T-helper 2 cell treated with Interferon-gamma antibody and Interleukin-4, amounts not matched to agents 5 μg/mL and 100 μg/mL, for 36 hours (primary cell): ENCODE data around the gene CHST13.

Experiments used
- DNase-seq: peaks from one replicate; pipeline ENCODE4 v3.0.0; 2021; ENCODE audit warnings: low spot score
- H3K27ac Mint-ChIP-seq: one replicate; pipeline ENCODE4 v1.8.0; 2021; ENCODE audit warnings: mild to moderate bottlenecking, mixed read lengths
- H3K27me3 Mint-ChIP-seq: one replicate; pipeline ENCODE4 v1.8.0; 2021; ENCODE audit warnings: low read depth, mixed read lengths
- H3K36me3 Mint-ChIP-seq: one replicate; pipeline ENCODE4 v1.8.0; 2021; ENCODE audit warnings: low read depth, mixed read lengths
- H3K4me1 Mint-ChIP-seq: one replicate; pipeline ENCODE4 v1.8.0; 2021; ENCODE audit warnings: low read depth, mixed read lengths
- H3K4me3 Mint-ChIP-seq: one replicate; pipeline ENCODE4 v1.8.0; 2022; ENCODE audit warnings: mild to moderate bottlenecking, moderate library complexity, mixed read lengths
- H3K9me3 Mint-ChIP-seq: one replicate; pipeline ENCODE4 v1.8.0; 2021; ENCODE audit warnings: mixed read lengths

The CHST13 gene

DNA sequence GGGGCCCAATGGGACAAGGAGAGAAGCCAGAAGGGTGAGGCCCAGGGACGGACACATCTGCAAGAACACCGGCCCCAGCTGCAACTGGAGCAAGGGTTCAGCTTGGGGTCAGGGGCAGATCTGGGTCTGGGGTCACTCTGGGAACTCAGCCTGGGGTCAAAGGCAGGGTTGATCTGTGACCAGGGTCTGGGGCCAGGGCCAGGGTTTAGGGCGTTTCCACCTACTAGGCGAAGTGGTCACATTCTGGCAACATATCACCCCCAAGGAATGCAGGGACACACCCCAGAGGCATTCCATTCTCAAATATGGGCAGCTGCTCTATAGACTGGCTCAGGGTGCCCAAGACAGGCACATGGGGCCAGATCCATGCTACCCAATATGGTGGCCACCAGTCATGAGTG, 15.4 kb upstream of the CHST13 start:
- H3K4me1 Mint-ChIP-seq = no peaks in the 10 kb centered on the region
- no peaks in the 10 kb centered on the region for H3K9me3 Mint-ChIP-seq
- H3K36me3 Mint-ChIP-seq = no peaks in the 10 kb centered on the region
- no peaks in the 10 kb centered on the region for H3K27me3 Mint-ChIP-seq
- no peak overlapping the region for H3K27ac Mint-ChIP-seq
- no peak for DNase-seq
- H3K4me3 Mint-ChIP-seq = no peak overlapping the region

DNA sequence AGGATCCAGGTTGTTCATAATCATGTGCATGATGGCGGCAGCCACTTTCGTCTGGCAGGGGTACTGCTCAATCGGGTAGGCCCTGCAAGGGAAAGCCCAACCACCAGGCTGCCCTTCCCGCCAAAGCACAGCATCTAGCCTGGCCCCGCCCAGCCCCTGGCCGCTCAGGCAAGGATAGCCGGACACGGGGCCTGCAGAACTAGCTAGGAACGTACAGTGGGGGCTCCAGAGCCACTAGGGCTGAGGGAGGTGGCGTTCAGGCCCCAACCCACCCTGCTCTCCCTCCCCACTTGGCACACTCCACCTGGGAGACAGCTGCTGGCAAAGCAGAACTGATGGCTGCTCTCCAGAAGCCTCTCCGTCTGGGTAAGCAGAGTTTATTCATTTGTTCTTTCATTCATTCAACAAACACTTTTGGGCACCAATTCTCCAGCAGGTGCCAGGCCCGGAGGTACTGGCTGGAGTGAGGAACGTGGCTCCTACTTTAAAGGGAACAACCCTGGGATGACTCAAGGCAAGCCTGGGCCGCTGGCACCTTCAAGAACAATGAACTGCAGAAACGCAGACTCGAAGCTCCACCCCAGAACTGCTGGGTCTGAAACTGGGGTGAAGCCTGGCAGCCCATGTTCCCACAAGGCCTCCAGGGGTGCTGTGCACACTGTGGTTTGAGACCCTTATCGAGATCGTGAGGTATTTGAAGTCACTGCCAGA, 14.2 kb upstream of the CHST13 start:
- H3K4me3 Mint-ChIP-seq = no peak overlapping the region
- H3K27me3 Mint-ChIP-seq = no peaks in the 10 kb centered on the region

DNA sequence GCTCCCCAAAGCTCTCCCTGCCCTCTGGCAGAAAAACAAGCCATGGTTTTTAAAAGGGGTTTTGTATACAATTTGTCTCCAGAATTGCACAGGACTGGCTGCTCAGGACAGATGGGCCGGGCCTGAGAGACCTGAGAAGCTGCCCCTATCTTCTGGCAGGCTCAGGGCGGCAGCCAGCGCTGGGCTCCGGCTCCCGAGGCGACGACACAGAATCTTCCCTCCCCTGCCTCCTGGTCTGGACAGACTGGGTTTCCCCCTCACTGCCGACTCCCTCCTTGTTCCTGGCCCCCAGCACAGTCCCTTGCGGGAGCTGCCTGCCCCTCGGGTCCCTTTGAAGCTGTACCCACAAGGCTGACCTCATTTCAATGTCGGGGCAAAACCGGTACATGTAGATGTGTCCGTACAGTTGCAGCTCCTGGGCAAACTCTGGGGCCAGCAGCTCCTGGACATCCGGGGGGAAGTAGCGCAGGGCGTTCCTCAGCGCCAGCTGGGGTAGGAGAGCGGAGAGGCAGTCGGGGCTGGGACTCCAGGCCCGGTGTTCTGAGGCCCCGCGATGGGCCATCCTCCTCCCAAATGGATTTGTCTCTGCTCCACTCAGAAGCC, 13.5 kb upstream of the CHST13 start:
- Mint-ChIP-seq H3K27me3 (no peaks in the 10 kb centered on the region), H3K36me3 (no peaks in the 10 kb centered on the region), H3K4me3 (no peak overlapping the region), H3K9me3 (no peaks in the 10 kb centered on the region), H3K27ac (no peak overlapping the region), H3K4me1 (no peaks in the 10 kb centered on the region)
- DNase-seq = no peak

More for the DNA sequence above, 14.2 kb upstream of the CHST13 start:
- H3K27ac Mint-ChIP-seq = no peak overlapping the region
- H3K36me3 Mint-ChIP-seq = no peaks in the 10 kb centered on the region
- H3K9me3 Mint-ChIP-seq = no peaks in the 10 kb centered on the region
- no peak for DNase-seq
- no peaks in the 10 kb centered on the region for H3K4me1 Mint-ChIP-seq

DNA sequence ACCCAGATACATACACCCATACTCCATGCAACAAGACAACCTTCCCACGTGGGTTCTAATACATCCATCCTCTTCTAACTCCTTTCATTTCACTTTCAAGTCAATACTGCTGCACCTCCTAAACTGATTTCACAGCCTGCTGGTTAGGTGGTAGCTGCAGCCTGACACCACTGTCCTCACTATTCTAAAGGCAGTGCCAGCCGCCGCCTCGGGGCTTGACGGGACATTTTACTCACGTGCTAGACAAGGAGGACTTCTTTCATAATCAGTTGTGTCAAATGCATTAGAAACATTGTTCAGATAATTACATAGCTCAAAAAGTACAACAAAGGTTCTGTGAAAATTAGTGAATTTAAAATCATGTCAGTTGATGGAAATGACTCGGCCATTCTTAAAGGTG, 12.7 kb upstream of the CHST13 start:
- Mint-ChIP-seq H3K4me3 (no peak overlapping the region), H3K4me1 (no peaks in the 10 kb centered on the region), H3K36me3 (no peaks in the 10 kb centered on the region), H3K9me3 (no peaks in the 10 kb centered on the region), H3K27ac (no peak overlapping the region), H3K27me3 (no peaks in the 10 kb centered on the region)
- no peak for DNase-seq

DNA sequence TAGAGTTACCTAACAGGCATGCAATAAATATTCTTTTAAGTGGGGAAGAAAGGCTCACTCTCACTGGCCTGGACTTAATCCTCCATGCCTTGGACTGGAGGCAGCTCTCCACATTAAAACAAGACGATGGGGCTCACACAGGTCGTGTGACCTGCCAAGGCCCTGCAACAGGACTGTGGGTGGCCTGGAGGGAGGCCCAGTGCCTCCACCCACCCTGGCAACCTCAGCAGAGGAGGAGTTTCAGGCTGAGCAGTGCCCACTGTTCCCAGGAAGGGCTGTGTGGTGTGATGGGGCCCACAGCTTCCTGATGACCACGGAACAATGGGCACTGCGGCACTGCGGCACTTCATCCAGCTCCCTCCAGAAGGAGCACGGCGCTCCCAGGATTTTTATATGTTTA, 11.9 kb upstream of the CHST13 start:
- no peak for DNase-seq
- H3K27ac Mint-ChIP-seq = no peak overlapping the region
- no peaks in the 10 kb centered on the region for H3K27me3 Mint-ChIP-seq
- H3K36me3 Mint-ChIP-seq = no peaks in the 10 kb centered on the region
- H3K9me3 Mint-ChIP-seq = no peaks in the 10 kb centered on the region
- no peak overlapping the region for H3K4me3 Mint-ChIP-seq
- no peaks in the 10 kb centered on the region for H3K4me1 Mint-ChIP-seq

DNA sequence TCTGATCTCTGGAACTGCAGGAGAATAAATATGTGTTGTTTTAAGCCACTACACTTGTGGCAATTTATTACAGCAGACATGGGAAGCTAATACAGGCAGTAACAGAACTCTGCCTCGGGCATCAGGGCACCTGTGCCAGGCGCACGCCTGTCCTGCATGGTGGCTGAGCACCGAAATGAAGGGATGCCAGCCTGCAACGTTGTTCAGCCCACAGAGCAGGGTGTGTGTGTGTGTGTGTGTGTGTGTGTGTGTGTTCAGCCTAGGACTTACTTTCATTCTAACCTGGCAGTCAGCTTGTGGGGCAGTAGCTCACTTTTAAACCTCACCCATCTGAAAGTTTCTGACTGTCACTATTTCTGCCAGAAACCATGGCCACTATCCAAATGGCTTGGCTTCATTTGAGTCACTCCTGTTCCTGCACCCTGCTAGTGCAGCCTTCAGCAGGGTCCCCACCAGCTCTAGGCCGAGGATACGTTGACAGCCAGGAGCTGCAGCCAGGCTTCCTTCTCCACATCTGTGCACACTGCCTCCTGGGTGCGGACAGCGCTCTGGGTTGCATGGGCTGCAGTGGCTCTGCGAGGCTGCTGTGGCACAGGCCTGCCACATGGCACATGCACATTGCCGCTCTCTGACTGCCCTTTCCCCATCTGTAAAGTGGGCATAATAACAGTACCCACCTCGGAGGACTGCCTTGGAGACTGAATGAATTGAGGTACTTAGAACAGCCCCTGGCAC, 10.9 kb upstream of the CHST13 start:
- no peaks in the 10 kb centered on the region for H3K4me1 Mint-ChIP-seq

DNA sequence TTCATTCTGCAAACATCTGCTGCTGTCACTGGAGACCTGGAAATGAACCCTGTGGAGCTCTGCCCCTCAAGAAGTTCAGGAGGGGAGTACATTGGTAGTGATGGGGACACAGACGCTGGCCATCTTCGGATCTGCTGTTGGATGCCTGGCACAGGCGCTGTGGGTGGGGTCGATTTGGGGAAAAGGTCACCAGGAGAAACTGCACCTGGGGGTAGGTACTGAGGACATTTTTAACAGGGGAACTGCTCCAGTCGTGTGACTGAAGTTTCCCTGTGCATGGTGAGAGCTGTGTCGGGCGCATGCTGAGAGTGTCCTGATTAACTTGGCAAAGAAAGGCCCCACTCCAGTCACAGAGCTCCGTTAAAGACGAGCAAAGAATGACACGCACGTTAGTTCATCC, 9.8 kb upstream of the CHST13 start:
- no peak for DNase-seq
- H3K4me1 Mint-ChIP-seq = no peaks in the 10 kb centered on the region
- H3K9me3 Mint-ChIP-seq = no peaks in the 10 kb centered on the region
- no peaks in the 10 kb centered on the region for H3K36me3 Mint-ChIP-seq
- no peak overlapping the region for H3K4me3 Mint-ChIP-seq
- H3K27me3 Mint-ChIP-seq = no peaks in the 10 kb centered on the region
- no peak overlapping the region for H3K27ac Mint-ChIP-seq

More for the DNA sequence above, 10.9 kb upstream of the CHST13 start:
- Mint-ChIP-seq H3K27me3 (no peaks in the 10 kb centered on the region), H3K27ac (no peak overlapping the region), H3K36me3 (no peaks in the 10 kb centered on the region), H3K4me3 (no peak overlapping the region), H3K9me3 (no peaks in the 10 kb centered on the region)
- DNase-seq = no peak

DNA sequence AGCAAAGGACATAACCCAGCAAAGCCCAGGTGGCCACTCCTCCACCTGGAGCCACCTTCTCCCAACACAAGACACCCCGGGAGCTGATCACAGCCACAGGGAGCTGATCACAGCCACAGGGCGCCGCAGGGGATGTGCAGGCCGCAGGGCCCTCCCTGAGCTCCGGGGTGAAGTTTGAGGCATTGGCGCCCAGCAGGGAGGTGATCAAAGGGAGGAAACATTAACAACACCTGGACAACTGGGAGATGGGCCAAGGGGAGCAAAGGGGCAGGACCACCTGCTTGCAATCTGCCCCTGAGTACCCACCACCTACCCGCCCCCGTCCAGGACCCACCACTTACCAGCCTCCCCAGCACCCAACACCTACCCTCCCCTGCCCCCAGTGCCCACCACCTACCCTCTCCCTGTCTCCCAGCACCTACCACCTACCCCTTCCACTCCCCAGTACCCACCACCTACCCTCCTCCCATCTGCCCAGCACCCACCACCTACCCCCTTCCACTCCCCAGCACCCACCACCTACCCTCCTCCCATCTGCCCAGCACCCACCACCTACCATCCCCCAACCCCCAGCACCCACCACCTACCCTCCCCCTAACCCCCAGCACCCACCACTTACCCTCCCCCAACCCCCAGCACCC, 8.8 kb upstream of the CHST13 start:
- Mint-ChIP-seq H3K4me1 (no peaks in the 10 kb centered on the region), H3K36me3 (no peaks in the 10 kb centered on the region), H3K27me3 (no peaks in the 10 kb centered on the region), H3K4me3 (no peak overlapping the region), H3K9me3 (no peaks in the 10 kb centered on the region), H3K27ac (no peak overlapping the region)
- no peak for DNase-seq

DNA sequence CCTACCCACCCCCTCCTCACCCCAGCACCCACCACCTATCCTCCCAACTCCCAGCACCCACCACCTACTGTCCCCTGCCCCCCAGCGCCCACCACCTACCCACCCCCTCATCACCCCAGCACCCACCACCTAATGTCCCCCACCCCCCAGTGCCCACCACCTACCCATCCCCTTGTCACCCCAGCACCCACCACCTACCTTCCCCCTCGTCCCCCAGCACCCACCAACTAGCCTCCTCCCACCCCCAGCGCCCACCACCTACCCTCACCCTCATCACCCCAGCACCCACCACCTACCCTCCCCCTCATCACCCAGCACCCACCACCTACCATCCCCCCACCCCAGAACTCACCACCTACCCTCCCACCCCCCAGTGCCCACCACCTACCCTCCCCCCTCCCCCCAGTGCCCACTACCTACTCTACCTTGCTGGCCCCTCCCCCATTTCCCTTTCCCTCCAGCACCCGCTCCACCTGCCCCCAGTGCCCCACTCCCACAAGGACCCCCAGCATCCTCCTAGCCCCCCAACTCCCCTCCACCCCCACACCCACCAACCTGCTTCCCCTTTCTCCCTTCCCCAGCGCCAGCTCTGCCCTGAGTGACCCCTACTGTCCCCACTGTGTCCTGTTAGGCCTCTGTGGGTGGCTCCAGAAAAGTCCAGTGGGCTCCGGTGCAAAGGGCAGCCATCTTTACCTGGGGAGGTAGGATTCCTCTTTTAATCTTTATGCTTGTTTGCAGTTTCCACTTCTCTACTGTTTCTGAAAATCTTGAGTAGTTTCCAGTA, 7.6 kb upstream of the CHST13 start:
- no peaks in the 10 kb centered on the region for H3K4me1 Mint-ChIP-seq
- no peaks in the 10 kb centered on the region for H3K9me3 Mint-ChIP-seq
- no peak for DNase-seq
- H3K36me3 Mint-ChIP-seq = no peaks in the 10 kb centered on the region
- no peak overlapping the region for H3K4me3 Mint-ChIP-seq
- no peak overlapping the region for H3K27ac Mint-ChIP-seq
- H3K27me3 Mint-ChIP-seq = no peaks in the 10 kb centered on the region

DNA sequence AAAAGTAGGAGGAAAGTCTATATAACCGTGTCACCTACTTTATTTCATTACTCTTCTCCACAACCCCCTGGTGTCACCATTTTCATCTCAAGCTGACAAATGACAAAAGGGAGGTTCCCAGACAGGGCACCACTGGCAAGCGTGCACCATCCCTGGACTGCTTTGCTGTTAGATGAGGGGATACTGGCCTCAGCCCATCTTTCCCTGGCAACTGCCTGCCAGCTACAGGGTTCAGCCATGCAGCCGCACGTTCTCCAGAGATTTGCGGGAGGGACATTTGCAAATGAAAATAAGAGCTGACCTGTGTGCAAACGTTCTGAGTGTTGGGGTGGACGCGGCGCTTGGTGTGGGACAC, 7.0 kb upstream of the CHST13 start:
- no peaks in the 10 kb centered on the region for H3K36me3 Mint-ChIP-seq
- no peak overlapping the region for H3K27ac Mint-ChIP-seq
- H3K9me3 Mint-ChIP-seq = no peaks in the 10 kb centered on the region
- H3K4me1 Mint-ChIP-seq = no peaks in the 10 kb centered on the region
- no peak overlapping the region for H3K4me3 Mint-ChIP-seq
- no peak for DNase-seq
- H3K27me3 Mint-ChIP-seq = no peaks in the 10 kb centered on the region

DNA sequence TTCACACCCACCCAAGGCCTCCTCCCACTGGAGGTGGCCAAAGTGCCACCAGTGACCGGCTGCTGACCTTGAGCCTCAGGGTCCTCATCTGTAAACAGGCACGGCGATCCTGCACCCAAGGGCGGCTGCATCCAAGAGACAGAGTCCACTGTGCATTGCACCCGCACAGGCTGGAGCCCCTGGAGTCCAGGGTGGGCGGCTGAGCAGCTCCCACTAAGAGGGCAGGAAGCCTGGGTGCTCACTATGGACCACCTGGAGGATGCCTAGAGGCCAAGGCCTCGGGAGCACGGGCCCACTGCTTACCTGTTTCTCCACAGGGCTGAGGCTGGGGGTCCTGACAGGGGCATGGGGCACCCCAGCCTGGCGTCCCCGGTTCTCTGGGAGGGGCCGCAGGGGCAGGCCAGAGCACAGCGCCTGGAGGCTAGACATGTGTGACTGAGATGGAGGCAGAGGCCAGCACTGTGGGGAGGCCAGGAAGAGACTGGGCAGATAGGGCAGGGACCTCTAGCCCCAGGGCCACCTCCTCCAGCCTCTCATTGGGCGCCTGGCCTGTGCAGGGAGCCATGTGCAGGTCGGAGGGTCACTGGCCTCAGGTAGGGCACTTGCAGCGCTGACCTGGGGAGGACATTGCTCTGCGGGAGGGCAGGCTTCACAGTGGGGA, 6.5 kb upstream of the CHST13 start, which contains the start of gene UROC1:
TSS of gene UROC1 (minus strand) at position 483 of the 661 bp plus-strand sequence. CDS start at position 429, 54 bp downstream.
- DNase-seq = no peak
- Mint-ChIP-seq H3K4me3 (no peak within 1 kb of the TSS), H3K36me3 (no peaks in the 10 kb centered on the region), H3K9me3 (no peaks in the 10 kb centered on the region), H3K27me3 (peaks cover 5% of the 10 kb centered on the region), H3K27ac (no peak within 1 kb of the TSS), H3K4me1 (no peaks in the 10 kb centered on the region)

DNA sequence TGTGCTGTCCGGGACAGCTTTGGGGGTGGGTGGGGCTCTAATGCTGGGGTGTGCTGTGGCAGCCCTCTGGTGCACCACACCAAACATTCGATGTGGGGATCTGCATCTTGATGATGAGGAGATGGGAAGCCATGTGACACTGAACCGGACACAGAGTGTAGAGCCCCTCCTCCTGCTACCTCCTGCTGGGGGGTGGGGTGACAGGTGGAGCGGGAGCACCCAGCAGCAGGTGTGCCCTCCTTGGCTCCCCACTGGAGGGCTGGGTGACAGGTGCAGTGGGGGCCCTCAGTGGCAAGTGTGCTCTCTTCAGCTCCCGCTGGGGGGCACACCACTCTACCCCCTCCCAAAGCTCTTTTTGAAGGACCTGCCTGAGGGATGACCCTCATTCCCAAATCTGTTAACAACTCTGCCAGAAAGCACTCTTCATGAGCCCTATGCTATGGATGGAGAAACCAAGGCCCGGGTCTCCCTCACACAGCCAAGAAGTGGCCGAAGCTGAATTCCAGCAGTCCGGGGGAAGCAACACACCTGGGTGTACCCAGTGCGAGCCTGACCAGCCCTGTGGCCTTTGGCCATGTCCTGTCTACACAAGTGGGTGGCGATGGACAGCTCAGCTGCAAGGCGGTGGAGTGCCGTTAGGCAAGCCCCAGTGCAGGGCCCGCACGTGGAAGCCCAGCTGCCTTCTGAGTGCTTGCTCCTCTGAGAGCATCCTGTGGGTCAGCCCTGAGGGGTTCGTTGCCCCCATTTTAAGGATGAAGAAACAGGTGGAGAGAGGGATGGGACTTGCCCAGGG, 5.8 kb upstream of the CHST13 start:
- no peaks in the 10 kb centered on the region for H3K4me1 Mint-ChIP-seq
- H3K36me3 Mint-ChIP-seq = no peaks in the 10 kb centered on the region
- no peak for DNase-seq
- no peaks in the 10 kb centered on the region for H3K9me3 Mint-ChIP-seq
- no peak overlapping the region for H3K27ac Mint-ChIP-seq
- H3K4me3 Mint-ChIP-seq = no peak overlapping the region
- H3K27me3 Mint-ChIP-seq = peaks cover 11% of the 10 kb centered on the region

DNA sequence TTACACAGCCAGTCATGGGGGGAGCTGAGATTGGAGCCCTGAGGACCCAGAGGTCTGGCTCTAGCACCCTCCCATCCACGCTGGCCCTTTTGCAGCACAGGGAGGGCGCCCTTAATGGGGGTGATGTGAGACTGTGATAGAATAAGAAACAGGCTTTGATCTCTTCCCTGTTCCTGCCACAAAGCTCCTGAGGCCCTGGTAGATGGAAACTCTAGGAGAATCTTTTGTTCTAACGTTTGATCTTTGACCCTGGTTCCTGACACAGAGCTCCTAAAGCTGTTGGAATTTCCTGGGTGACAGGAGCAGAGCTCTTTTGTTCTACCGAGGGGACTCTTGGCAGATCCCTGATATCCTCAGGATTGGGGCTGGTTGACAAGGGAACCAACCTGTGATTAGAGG, 5.2 kb upstream of the CHST13 start:
- Mint-ChIP-seq H3K9me3 (no peaks in the 10 kb centered on the region), H3K27ac (no peak overlapping the region), H3K4me1 (no peaks in the 10 kb centered on the region), H3K4me3 (no peak overlapping the region), H3K27me3 (peaks cover 15% of the 10 kb centered on the region), H3K36me3 (no peaks in the 10 kb centered on the region)
- no peak for DNase-seq
